Stimulated activated CD8-positive, alpha-beta memory T cell treated with anti-CD3 and anti-CD28 coated beads, Interleukin-15, amount 100 ng/mL, for 4 hours (primary cell): ENCODE data around the gene HOXA11.

ENCODE experiments used
- DNase-seq, 2 donors: peaks; one replicate each; pipeline ENCODE4 v3.0.0-alpha.2; 2020; ENCODE audit warnings: low read depth in 2 of 2

Gene HOXA11

GRCh38 chr7:27192546-27193334 lies 7.7 kb upstream of the HOXA11 start:
- DNase-seq: no peak

GRCh38 chr7:27191833-27192545 lies 7.0 kb upstream of the HOXA11 start:
- no peak for DNase-seq

- no peak for DNase-seq
These were observed 6.2 kb upstream of the HOXA11 start for GRCh38 chr7:27191161-27191731.

DNA sequence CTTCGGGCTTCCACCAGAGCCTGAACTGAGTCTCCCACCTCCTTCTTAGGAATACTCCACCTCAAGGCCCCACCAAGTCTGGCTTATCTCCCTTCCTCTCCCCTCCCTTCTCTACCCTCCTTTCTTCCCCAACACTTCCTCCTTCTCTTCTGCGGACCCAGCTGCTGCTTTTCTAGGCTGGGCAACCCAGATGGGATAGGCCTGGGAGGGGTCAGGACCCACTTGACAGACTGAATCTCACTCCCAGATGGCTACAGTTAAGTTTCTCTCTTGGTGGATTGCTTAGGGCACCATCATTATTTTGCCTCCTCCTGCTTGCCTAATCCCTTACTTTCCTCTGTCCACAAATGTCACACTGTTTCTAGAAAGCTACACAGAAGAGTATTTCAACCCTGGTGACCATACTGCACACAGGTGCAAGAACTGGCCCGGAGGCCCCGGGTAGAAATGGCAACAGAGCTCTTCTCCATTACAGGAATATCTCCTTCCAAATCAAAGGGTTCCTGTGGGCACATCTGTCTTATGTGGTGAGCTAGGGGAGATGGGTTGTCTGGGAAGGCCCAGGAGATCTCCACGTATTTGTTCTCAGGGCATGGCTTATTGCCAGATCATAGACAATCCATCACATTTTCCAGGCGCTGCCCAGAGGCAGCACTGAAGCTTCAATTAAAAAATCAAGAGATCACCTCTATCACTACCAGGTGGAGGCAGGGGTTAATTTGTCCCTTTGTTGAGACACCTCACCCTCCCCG lies 5.1 kb upstream of the HOXA11 start:
- no peak for DNase-seq

DNA sequence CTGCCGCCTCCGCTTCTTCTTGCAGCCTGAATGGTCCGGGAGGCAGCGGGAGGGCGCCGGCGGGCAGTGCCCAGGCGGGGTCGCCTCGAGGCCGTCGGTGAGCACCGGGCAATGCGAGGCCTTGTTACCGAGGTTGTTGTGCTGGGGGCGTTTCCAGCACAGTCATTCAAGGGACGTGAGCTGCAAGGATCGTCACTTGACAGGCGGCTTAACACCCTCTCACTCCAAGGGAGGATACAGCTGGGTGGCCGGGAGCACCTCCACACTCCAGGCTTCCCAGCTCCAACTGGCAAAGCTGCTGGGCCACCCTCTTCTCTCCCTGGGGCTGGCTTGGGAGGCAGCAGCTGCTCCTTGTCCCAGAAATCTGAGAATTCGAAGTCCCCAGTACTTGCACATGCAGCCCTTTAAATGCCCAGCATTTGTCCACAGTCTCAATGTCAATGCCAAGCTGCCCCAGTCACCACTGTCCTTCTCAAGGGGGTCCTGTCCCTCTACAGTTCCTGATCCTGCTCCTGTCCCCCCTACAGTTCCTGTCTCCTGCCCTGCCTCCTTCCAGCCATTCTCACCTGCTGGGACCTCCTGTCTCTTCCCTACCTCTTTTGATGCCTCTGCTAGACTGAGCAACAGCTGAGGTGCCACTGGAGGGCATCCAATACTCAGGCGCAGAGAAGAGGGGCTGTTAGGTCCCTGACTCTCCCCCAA lies 4.4 kb upstream of the HOXA11 start:
- no peak for DNase-seq

GRCh38 chr7:27188386-27189294 lies 3.6 kb upstream of the HOXA11 start:
- DNase-seq: no peak

DNA sequence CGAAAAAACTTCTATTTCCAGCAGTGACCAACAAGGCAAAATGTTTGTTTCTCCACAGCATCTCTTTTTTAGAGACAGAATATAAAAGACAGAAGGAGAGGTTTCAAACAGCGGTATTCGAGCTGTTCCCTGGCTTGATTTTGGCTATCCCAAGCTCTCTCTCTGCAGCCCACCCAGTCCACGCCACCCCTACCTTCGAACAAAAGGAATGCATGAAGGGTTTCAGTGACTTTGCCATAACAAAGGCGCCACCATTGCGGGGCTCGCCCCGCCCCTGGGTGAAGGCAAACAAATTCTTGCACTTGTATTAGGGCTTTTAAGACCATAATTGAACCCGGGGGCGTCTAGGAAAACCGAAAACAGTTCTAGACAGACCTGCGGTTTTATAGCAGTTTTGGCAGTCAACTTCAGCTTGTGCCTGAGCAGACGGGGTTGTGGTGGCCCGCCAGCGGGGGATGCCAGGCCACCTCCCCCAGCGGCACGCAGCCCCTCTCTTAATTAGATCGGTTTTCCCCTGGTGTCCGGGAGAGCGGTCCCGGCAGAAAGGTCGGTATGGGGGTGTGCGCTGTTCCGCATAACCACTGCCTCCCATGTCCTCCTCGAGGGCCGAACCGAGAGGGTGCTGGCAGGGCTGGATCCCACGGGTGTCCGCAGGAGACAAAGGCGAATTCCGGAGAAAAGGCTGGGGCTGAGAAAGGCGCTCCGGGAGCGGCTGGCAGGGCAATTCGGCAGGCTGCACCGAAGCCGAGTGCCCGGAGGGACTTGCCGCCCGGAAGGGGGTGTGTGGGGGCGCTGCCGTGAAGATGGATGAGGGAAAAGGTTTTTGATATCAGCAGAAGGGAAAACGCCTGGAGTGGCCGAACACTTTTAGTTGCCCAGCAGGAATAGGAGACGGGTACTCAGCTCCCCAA lies 2.7 kb upstream of the HOXA11 start:
- DNase-seq: no peak

DNA sequence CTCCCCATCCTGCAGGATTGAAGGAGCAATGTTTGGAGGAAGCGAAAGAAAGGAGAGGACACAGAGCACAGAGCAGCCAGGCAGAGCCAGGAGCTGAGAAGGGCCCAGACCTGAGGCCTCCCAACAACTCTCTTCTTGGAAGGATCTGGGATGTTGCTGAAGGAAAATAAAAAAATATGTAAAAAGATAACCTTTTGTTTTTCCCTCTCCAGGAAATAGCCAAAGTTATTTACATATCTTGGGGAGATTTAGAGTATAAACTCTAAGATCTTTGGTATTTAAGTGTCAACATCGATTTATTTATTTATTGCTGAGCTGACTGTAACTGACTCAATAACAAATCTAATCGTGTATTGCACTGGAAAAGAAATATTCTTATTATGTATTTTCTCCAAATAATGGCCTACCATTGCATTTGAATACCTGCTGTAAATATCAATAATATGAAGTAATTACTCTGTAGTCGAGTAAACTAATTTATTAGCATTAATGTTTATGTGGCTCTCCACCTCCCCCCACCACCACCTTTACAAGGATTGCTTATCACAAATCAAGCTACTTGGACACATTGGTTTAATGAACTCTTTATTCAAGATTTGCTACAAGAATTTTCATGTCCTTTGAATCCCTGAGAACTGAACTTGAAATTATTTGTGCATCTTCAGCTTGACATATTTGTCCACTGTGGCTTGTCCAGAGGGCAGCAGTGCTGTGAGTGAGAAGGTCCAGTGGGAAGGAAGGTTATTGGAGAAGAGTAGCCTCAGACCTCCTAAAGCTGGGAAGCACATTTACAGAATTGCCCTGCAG lies 1.8 kb upstream of the HOXA11 start:
- DNase-seq: no peak

- DNase-seq: no peak
These were observed 1.0 kb upstream of the HOXA11 start for GRCh38 chr7:27185854-27186667.

DNA sequence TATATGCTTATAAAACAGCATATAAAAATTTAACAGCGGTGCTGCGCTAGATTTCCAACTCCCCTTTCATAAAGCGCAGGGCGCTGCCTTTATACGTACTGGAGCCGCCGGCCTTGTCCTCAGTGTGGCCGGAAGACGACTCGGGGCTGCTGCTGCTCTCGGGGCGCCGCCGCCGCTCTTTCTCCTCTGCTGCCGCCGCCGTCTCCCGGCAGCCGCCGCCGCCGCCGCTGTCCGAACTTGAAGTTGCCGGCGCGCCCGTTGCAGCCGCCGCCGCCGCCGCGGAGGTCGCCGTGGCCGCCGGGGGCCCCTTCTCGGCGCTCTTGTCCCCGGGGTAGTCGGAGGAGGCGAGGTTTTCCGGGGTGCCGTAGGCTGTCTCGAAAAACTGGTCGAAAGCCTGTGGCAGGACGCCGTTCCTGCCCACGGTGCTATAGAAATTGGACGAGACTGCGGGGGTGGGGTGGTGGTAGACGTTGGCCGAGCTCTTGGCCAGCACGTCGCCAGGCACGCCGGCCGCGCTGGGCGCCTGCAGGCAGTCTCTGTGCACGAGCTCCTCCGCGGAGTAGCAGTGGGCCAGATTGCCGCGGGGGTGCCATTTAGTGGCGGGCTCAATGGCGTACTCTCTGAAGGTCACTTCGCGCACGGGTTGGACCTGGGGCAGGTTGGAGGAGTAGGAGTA lies 557 bp downstream of the HOXA11 start:
- DNase-seq: no peak

GRCh38 chr7:27183682-27184336 lies 1.2 kb downstream of the HOXA11 start:
- DNase-seq: no peak

DNA sequence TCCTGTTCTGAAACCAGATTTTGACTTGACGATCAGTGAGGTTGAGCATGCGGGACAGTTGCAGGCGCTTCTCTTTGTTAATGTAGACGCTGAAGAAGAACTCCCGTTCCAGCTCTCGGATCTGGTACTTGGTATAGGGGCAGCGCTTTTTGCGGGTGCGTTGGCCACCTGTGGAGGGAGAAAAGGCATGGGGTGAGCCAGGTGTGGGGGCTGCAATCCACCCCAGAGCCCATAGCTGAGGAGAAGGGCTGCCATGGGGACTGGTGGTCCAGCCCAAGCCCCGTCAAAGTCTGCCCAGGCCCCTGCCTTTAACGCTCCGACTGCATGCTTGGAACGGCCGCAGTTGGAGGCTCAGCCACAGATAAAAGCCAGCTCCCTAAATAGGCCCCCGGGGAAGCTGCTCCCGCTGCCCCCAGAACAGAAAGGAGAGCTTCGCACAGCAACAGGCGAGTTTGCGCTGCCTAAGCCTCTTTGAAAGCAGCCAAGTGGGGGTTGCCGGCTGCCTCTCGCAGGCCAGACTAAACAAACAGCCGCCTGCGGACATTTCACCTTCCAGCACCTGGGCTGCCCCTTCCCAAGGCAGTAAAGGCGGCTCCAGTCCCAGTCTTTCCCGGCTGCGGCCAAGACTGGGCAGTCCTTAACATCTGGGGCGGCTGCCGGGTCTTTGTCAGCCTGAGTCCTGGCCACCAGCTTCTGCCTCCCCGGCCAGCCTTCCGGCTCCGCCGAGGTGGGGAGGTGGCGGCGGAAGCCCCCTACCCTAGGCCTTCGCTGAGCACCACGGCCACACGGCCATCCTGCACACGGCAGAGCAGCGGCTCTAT lies 2.0 kb downstream of the HOXA11 start:
- DNase-seq: no peak

DNA sequence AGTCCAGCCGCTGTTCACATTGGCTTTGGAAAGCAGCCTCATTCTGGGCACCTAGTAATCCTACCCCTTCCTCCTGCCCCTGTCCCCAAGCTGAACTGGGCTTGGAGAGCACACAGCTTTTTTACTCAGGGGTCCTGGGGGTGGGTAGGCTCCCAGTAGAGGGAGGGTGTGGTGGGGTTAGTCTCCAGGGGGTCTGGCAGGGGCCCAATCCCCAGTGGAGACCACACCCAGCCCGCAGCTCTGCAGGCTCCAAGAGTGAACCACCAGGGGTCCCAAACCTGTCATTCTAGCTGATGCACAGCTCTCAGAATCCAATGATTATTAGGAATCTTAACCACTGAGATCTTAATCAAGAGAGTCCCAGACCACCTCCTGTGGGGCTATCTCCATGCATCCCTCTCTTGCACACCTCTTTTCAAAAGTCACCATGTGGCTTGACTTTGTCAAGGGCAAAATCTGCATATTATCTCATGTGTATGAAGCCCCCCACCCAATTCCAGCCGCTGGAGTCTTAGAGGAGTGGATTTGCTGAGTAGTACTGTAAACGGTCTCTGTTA lies 2.7 kb downstream of the HOXA11 start:
- no peak for DNase-seq

DNA sequence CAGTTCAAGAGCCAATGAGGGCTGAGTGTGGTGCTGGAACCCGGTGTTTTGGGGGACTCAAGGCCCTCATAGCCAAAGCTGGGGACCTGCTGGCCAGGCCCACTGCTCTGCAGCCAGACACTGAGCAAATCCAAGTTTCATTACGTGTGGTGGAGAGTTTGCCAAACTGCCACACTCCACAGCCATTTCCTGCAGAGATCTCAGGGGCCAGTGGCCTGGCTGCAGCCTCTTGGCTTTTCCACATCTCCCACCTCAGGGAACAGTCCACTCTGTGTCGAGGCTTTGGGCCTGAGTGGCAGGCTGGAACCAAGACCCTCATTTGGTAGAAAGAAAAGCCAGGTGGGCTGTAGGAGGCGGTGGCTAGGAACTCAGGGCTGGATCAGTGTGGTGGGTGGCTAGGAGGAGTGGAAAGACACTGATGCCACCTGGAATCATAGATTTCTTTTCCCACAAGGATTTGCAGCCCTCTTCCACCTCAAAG lies 3.2 kb downstream of the HOXA11 start:
- no peak for DNase-seq
